HG03575 (cell line): Measurements from ENCODE around the gene TFDP2.
"Not testable (repeated sequence)": the region's sequence is repeated elsewhere in the genome, so short reads cannot be mapped to it uniquely, and the experiment has no call there.

Experiments used
- ATAC-seq: cut with Tn5 transposase; IDR thresholded peaks from one replicate; pipeline ENCODE4 v1.9.1; 2021; ENCODE audit not compliant: unreplicated experiment, insufficient number of reproducible peaks, low FRiP score; ENCODE audit errors: extremely low read depth

Gene TFDP2, protein sequence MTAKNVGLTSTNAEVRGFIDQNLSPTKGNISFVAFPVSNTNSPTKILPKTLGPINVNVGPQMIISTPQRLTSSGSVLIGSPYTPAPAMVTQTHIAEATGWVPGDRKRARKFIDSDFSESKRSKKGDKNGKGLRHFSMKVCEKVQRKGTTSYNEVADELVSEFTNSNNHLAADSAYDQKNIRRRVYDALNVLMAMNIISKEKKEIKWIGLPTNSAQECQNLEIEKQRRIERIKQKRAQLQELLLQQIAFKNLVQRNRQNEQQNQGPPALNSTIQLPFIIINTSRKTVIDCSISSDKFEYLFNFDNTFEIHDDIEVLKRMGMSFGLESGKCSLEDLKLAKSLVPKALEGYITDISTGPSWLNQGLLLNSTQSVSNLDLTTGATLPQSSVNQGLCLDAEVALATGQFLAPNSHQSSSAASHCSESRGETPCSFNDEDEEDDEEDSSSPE

DNA sequence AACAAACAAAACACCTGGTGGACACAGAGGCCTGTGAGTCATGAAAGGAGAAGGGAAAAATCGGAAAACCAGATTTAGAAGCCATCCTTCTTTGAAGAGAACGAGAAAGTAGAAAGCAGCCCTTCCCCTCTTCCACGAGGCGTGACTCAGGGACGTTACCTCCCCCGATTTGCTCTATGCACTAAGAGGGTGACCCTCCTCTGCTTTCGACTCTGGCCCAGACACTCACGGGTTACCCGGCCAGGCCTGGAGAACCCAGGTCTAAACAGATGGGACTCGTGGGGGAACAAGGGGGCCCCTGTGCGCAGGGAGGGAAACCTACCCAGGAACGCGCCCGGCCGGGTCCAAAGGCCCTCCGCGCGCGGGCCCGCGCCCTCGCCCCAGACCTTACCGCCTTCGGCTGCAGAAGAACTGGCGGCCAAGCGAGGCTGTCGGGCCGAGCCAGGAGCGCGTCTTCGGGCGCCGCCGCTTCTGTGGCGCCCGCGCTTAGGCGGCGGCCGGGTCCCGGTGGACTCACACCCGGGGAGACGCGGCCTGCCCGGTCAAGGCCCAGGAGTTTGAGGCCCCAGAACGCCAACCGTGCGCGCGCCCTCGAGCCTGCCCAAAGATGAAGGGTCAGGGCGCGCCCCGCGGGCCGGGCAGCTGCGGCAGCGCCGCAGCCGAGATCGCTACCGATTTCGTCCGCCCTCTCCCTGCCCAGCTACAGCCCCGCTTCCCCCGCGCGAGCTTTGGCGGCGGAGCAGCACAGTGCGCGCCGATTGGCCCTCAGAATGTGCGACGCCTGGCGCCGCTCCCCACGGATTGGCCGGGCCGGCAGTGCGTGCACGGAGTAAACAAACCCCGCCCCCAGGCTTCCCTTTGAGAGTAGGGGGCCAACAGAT is at the start of gene TFDP2:
TFDP2 (minus strand) TSS at position 753 of the 881 bp plus-strand sequence. CDS start 47,795 bp downstream, outside the sequence.
- ATAC-seq: peak; percentile 78

- ATAC-seq: no peak
Observed at GRCh38 chr3:142188846-142189245, 39.5 kb upstream of the TFDP2 start.

DNA sequence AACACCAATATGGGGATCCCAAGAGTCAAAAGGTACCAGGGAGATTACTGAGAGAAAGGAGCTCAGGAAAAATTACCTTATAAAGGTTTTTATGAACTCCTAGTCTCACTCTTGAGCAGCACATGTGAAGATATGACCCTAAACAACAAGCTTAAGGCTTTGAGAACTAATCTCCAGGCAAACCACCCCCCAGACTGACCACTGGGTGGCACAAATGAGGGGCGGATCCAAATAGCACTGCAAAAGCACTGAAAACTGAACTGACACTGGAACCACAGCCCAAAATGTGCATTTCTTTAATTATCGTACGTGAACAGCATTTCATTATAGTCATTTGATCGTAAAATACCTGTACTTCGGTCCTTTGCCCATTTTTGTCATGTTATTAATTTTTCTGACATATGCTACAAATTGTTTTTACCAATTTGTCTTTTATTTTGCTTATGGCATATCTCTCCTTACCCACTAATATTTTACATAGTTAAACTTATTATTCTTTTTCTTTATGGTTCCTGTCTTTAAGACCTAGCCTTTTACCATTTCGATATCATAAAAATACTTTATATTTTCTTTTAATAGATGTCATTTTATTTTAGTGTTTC is 31.5 kb upstream of the TFDP2 start:
- ATAC-seq: no peak

GRCh38 chr3:142175478-142175877 is 26.1 kb upstream of the TFDP2 start:
- no peak for ATAC-seq

DNA sequence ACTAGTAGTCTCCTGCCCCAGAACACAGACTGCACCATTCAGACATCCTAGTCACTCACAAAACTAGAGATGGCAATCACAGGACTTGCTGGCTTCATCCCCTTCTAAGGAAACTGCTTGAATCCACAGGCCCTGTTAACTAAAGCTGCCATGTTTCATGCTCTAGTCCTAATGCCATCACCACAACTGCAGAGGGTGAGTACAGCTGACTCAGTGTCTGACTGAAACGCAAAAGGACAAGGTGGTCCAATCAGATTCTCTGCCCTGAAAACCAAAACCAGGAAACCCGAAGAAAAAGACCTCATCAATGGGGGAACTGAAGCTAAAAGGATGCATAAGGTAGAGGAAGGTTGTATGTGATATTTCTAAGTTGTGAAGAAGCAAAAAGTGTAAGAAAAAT is 25.2 kb upstream of the TFDP2 start:
- ATAC-seq: no peak

DNA sequence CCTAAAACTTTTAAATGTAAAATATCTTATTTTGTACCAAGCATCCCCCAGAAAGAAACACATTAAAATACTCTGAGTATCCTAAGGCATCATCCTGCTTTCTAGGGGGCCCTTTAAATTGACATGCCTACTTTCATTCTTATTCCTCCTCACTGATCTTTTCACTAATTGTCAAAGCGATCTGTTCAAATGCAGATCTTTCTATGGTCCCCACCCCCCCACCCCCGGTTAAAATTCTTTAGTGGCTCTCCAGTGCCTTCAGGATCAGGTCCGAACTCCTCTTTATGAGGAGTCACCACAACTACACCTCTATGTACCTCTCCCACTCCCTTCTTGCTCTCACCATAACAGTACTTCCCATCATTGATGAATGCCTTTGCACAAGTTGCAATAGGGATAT is 19.2 kb upstream of the TFDP2 start:
- no peak for ATAC-seq

GRCh38 chr3:142165194-142165593 is 15.8 kb upstream of the TFDP2 start:
- no peak for ATAC-seq

DNA sequence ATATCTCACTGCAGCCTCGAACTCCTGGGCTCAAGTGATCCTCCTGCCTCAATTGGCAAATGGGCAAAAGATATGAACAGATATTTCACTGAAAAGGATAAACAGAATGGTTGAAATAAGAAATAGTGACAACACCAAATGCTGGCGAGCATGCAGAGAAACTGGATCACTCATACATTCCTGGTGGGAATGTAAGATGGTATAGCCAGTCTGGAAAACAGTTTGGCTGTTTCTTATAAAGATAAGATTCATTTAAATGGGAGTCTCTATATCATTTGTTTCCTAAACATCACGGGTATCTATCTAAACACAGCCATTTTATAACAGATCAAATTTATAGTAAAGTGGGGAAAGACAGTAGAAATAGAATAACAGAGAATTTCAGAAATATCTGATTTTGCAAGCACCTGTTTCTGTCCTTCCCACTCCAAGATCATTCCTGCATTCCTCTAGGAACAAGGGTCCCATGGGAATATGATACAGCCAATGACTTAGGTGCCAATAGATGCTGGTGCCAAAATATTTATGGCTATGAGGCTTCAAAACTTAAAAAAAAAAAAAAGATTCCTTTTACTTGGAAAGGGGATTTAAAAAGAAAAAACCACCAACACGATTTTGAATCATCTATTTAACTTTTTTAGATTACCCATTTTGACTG is 9.9 kb upstream of the TFDP2 start:
- ATAC-seq: no peak

DNA sequence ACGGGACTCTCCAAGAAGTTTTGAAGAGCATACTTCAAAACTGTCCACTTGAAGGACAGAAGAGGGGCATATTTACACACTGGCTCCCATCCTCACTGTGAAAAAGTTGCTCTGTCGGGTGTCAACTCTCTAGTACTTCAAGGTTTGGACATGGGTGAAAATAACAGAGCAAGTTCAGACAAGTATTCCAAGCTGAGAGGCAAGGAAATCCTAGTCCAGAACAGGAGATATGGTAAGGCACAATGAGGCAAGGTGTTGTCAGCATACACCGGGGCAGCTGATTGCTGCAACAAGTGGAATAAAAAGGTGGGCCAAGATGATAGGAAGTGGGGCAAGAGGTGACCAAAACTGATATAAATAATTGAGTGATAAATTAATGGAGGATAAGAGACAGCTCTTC is 4.8 kb upstream of the TFDP2 start:
- no peak for ATAC-seq

- ATAC-seq: no peak
Observed at GRCh38 chr3:142152384-142152783, 3.0 kb upstream of the TFDP2 start.

- no peak for ATAC-seq
Observed at GRCh38 chr3:142151828-142152227, 2.5 kb upstream of the TFDP2 start.

- ATAC-seq: no peak
Observed at GRCh38 chr3:142151240-142151639, 1.9 kb upstream of the TFDP2 start.

DNA sequence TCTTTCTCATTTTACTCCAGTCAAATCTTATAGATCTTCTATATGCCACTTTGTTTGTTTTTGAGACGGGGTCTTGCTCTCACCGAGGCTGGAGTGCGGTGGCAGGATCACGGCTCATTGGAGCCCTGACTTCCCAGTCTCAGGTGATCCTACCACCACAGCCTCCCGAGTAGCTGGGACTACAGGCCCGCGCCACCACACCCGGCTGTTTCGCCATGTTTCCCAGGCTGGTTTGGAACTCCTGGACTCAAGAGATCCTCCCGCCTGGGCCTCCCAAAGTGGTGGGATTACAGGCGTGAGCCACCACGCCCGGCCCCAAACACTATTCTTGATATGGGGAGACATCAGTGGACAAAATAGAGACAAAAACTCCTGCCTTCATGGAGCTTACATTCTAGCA is 927 bp upstream of the TFDP2 start:
- ATAC-seq: no peak

DNA sequence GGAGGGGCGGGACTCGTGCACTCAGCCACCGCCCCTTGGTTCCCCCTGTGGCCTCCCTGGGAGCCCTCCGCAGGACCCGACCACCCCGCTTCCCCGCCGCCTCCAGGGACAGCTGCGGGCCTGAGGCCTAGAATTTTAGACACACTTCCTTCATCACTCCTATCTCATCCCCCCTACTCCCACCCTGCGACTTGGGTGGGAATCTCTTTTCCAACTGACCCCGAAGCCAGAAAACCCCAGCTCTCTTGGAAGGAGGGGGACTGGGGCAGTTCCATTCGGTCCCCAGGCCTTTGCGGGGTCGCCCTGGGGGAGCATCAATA is 289 bp upstream of the TFDP2 start:
- no peak for ATAC-seq

- ATAC-seq: no peak
Observed at GRCh38 chr3:142148044-142148791, 1.1 kb downstream of the TFDP2 start.

DNA sequence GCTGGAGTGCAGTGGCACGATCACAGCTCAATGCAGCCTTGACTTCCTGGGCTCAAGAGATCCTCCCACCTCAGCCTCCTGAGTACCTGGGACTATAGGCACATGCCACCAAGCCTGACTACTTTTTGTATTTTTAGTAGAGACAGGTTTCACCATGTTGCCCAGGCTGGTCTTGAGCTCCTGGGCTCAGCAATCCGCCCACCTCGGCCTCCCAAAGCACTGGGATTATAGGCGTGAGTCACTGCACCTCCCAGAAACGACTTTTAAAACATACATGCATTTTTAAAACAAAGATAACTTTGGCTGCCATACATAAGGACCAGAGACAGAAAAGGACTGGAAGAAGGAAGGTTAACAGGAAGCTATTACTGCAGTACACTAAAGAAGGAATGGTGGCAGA is 4.8 kb downstream of the TFDP2 start:
- not testable (repeated sequence) for ATAC-seq

- ATAC-seq: not testable (repeated sequence)
Observed at GRCh38 chr3:142140608-142141285, 8.6 kb downstream of the TFDP2 start.

GRCh38 chr3:142137089-142137488 is 12.3 kb downstream of the TFDP2 start:
- not testable (repeated sequence) for ATAC-seq
